HCT116 (cell line): ENCODE results near the gene SBK2.

Source experiments
- CBX3 ChIP-seq: IDR thresholded peaks from 2 replicates; pipeline ENCODE4 v1.6.1; 2012; ENCODE audit warnings: low read depth
- EGR1 ChIP-seq: IDR thresholded peaks from 2 replicates; pipeline ENCODE4 v1.6.1; 2012; ENCODE audit warnings: low read depth
- EZH2phosphoT487 ChIP-seq: fragments of 200-600 bp; IDR thresholded peaks from 2 replicates; pipeline ENCODE4 v1.6.1; 2018; ENCODE audit warnings: antibody characterized with exemption, borderline replicate concordance
- POLR2AphosphoS5 ChIP-seq: IDR thresholded peaks from 2 replicates; pipeline ENCODE4 v1.6.1; 2011; ENCODE audit warnings: mild to moderate bottlenecking, low read depth, low read length, moderate library complexity
- RAD21 ChIP-seq: IDR thresholded peaks from 2 replicates; pipeline ENCODE4 v1.6.1; 2012; ENCODE audit warnings: low read depth, mild to moderate bottlenecking
- SIN3A ChIP-seq: IDR thresholded peaks from 2 replicates; pipeline ENCODE4 v1.6.1; 2012; ENCODE audit warnings: low read depth
- TCF7L2 ChIP-seq: IDR thresholded peaks from 2 replicates; pipeline ENCODE4 v1.7.0; 2011; ENCODE audit warnings: borderline replicate concordance, inconsistent platforms; ENCODE audit not compliant: insufficient read depth, insufficient read length; ENCODE audit errors: extremely low read depth
- TF ChIP-seq, protein P1 (sequence below), 3 experiments: fragments of 200-600 bp in 1 of 3; sonication (generic) in 1 of 3; IDR thresholded peaks in 2 of 3; conservative IDR thresholded peaks in 1 of 3; 2 replicates each; pipeline ENCODE4 v1.5.1; 2012 to 2017; ENCODE audit warnings: low read depth in 2 of 3, low read length in 2 of 3, antibody characterized with exemption in 1 of 3, borderline replicate concordance in 1 of 3, control low read depth in 1 of 3, mild to moderate bottlenecking in 1 of 3, mixed read lengths in 1 of 3, mixed run types in 1 of 3, moderate library complexity in 1 of 3; ENCODE audit not compliant: insufficient read depth in 1 of 3
- TF ChIP-seq, protein P2 (sequence below): IDR thresholded peaks from 2 replicates; pipeline ENCODE4 v1.6.1; 2012; ENCODE audit warnings: low read depth

DNA sequence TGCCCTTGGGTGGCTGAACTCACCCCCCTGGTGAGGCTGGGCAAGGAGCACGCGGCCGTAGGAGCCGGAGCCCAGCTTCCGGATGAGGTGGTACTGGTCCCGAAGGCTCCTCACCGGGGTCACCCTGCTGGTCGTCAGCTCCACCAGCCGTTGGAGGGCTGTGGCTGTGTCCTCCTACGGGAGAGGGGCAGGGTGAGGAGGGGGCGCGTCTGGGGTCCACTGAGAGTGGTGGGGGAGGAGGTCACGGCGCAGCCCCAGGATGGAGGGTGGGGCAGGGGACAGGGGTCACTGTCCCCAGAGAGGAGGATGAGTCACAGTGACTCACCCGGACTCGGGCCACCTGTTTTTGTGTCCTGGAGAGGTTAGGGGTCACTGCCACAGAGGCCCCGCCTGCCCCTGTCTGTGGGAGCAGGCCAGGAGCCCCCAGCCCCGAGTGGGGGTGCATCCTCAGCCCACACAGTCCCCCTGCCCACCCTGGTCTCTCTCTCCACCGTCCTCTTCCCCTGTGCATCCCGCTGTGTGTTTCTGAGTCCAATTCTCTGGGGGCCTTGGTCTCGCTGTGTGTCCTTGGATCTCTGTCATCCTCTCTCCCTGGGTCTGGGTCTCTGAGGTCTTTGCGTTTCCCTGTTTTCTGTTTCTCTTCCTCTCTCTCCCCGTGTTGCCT lies 8.0 kb upstream of the SBK2 start:
- TF ChIP-seq, protein P1, sequence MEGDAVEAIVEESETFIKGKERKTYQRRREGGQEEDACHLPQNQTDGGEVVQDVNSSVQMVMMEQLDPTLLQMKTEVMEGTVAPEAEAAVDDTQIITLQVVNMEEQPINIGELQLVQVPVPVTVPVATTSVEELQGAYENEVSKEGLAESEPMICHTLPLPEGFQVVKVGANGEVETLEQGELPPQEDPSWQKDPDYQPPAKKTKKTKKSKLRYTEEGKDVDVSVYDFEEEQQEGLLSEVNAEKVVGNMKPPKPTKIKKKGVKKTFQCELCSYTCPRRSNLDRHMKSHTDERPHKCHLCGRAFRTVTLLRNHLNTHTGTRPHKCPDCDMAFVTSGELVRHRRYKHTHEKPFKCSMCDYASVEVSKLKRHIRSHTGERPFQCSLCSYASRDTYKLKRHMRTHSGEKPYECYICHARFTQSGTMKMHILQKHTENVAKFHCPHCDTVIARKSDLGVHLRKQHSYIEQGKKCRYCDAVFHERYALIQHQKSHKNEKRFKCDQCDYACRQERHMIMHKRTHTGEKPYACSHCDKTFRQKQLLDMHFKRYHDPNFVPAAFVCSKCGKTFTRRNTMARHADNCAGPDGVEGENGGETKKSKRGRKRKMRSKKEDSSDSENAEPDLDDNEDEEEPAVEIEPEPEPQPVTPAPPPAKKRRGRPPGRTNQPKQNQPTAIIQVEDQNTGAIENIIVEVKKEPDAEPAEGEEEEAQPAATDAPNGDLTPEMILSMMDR (IDR thresholded peaks at IDR 0.05 in 2 of 3, conservative IDR thresholded peaks at IDR 0.05 in 1 of 3; ENCODE audit: borderline replicate concordance in 1 of 3, insufficient read depth in 1 of 3, low read depth in 2 of 3, low read length in 2 of 3), result no peak
- TF ChIP-seq CBX3, result no peak
- no peak for TF ChIP-seq RAD21
- TF ChIP-seq, protein P2, sequence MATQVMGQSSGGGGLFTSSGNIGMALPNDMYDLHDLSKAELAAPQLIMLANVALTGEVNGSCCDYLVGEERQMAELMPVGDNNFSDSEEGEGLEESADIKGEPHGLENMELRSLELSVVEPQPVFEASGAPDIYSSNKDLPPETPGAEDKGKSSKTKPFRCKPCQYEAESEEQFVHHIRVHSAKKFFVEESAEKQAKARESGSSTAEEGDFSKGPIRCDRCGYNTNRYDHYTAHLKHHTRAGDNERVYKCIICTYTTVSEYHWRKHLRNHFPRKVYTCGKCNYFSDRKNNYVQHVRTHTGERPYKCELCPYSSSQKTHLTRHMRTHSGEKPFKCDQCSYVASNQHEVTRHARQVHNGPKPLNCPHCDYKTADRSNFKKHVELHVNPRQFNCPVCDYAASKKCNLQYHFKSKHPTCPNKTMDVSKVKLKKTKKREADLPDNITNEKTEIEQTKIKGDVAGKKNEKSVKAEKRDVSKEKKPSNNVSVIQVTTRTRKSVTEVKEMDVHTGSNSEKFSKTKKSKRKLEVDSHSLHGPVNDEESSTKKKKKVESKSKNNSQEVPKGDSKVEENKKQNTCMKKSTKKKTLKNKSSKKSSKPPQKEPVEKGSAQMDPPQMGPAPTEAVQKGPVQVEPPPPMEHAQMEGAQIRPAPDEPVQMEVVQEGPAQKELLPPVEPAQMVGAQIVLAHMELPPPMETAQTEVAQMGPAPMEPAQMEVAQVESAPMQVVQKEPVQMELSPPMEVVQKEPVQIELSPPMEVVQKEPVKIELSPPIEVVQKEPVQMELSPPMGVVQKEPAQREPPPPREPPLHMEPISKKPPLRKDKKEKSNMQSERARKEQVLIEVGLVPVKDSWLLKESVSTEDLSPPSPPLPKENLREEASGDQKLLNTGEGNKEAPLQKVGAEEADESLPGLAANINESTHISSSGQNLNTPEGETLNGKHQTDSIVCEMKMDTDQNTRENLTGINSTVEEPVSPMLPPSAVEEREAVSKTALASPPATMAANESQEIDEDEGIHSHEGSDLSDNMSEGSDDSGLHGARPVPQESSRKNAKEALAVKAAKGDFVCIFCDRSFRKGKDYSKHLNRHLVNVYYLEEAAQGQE, result no peak
- no peak for TF ChIP-seq POLR2AphosphoS5
- TF ChIP-seq EGR1, result no peak
- no peak for TF ChIP-seq EZH2phosphoT487
- TF ChIP-seq TCF7L2, result no peak
- TF ChIP-seq SIN3A, result no peak
